H1 (cell line): Measurements from ENCODE around the gene RGS6. TPM values are rescaled to one million over a fixed set of nuclear protein-coding genes. Genes with fewer than 3 reads are reported as not detected.

Experiments
- BACH1 ChIP-seq: IDR thresholded peaks from 2 replicates; pipeline ENCODE4 v1.6.1; 2012; ENCODE audit warnings: low read length, improper control_type of control experiment
- CHD1 ChIP-seq: IDR thresholded peaks from 2 replicates; pipeline ENCODE4 v1.6.1; 2012; ENCODE audit warnings: low read depth, low read length, improper control_type of control experiment
- GABPA ChIP-seq: IDR thresholded peaks from 2 replicates; pipeline ENCODE4 v1.6.1; 2011; ENCODE audit warnings: mild to moderate bottlenecking, low read length, moderate library complexity, borderline replicate concordance; ENCODE audit not compliant: insufficient read depth
- GTF2F1 ChIP-seq: IDR thresholded peaks from 2 replicates; pipeline ENCODE4 v1.6.1; 2012; ENCODE audit warnings: low read depth, low read length, improper control_type of control experiment, borderline replicate concordance
- YY1 ChIP-seq: IDR thresholded peaks from 2 replicates; pipeline ENCODE4 v1.6.1; 2011; ENCODE audit warnings: low read depth, mild to moderate bottlenecking, low read length
- polyA plus RNA-seq, 7 experiments: library from polyadenylated mRNA; depleted of rRNA in 3 of 7; stranded (reverse) in 5 of 7; unstranded in 2 of 7; fragments of >200 nt in 5 of 7; fragments of 200-250 nt in 2 of 7; gene quantifications; 1 replicate in 5 of 7; 2 replicates in 1 of 7; 4 replicates in 1 of 7; pipeline versions ENCODE4 v1.2.1 to v1.2.3, GENCODE V29; 2011 to 2013; ENCODE audit warnings: missing spikeins in 2 of 7, mixed read lengths in 2 of 7
- total RNA-seq: library from RNA; stranded (reverse); fragmentation: NEBNext Ultra II Directional; extraction: Animal tissue kit (Norgen Biotek cat#: 25700); gene quantifications from 2 replicates; pipeline ENCODE4 v1.2.1, GENCODE V29; 2021

Gene RGS6
- total and polyA plus RNA-seq, 2 of the 8 experiments (the other 6 are each of a cell fraction or from before 2014, with no cell fraction given) = 0.26 to 1.1 TPM

DNA sequence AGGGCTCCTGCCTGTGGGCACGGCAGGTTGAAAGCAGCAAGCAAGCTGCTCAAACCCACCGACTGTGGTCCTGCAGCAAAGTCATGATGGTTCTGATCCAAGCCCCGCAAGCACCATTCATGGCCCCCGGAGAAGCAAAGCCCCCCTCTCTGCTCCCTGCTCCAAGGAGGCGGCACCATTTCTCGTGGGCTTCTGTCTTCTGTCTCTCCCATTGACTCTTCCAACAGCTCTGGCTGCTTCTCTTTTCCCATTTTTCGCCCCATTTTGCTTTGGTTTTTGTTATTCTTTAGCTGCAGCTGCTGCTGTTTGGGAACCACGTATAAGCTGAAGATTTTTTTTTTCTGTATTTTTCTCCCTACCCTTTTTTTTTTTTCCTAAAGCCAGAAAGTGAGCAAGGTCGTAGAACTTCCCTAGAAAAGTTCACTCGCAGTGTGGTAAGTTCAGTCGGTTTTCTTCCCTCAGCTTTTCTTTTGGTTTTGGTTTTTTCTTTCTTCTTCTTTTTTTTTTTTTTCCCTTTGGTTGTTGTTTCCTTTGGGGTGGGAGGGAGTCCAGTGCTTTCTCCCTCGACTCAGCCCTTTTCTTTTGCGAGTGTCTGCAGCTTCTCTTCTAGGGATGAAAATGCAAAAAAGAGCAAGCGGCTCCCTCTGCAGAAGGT lies 607.6 kb downstream of the RGS6 start (continued):
- TF ChIP-seq YY1 (no peak), GABPA (no peak), GTF2F1 (no peak), BACH1 (no peak), CHD1 (no peak)
